ENCODE measurements around the gene AMDHD1. TPM values are rescaled to one million over a fixed set of nuclear protein-coding genes. Genes with fewer than 3 reads are reported as not detected.
A peak's percentile ranks its signal among the peaks of the same experiment; 100 is the strongest.

The AMDHD1 gene
- total RNA-seq, 1 donor = 0.63 TPM

DNA sequence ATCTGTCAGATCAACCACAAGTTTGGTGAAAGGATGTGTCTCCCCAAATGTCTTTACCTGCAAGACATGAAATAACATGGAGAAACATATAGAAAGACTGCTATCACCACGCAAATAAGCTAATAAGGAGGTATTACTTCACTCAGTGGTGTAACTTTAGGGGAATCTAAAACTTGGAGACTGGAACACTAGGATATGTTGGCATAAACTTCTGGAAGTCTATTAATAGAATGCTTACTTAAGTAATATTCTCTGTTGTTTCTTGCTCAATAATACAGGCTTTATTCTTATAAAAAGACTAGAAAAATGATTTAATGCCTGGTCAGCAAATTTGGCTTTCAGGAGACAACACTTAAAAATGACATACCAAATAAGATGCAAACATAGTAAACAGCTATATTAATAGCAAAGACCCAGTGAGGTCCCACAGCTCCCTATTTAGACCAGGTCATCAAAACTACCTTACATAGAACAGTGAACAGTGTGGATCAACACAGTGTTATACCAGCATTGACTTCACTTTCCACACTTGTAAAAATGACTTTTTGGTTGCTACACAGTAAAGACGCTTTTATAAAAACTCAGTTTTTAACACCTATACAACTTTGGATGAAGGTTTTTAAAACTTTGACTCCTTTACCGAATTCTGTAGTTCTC, 71.9 kb downstream of the AMDHD1 start:
- no peak overlapping the region for H3K4me3 ChIP-seq (ENCODE audit: low read depth, low read length)
- TF ChIP-seq, protein P1, sequence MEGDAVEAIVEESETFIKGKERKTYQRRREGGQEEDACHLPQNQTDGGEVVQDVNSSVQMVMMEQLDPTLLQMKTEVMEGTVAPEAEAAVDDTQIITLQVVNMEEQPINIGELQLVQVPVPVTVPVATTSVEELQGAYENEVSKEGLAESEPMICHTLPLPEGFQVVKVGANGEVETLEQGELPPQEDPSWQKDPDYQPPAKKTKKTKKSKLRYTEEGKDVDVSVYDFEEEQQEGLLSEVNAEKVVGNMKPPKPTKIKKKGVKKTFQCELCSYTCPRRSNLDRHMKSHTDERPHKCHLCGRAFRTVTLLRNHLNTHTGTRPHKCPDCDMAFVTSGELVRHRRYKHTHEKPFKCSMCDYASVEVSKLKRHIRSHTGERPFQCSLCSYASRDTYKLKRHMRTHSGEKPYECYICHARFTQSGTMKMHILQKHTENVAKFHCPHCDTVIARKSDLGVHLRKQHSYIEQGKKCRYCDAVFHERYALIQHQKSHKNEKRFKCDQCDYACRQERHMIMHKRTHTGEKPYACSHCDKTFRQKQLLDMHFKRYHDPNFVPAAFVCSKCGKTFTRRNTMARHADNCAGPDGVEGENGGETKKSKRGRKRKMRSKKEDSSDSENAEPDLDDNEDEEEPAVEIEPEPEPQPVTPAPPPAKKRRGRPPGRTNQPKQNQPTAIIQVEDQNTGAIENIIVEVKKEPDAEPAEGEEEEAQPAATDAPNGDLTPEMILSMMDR (IDR thresholded peaks at IDR 0.05; ENCODE audit: insufficient read depth, low read length) = no peak
- peak; percentile 50 for DNase-seq (ENCODE audit: low read depth)

DNA sequence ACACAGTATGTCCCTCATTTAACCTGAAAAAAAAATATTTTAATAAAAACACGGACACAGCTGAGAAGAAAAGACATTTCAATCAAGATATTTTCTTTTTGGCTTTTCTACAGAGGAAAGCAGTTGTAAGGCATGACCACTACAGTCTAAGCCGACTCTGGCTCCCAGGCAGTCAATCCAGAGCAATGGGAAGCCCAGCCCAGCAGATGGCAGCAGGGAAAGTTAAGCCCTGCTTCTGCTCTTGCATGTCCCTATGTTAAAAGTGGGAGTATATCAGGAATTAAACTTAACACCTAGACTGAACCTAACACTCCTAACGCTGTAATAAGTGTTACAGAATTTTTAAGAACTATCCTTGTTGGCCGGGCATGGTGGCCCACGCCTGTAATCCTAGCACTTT, 72.5 kb downstream of the AMDHD1 start:
- TF ChIP-seq, protein P1 (IDR thresholded peaks at IDR 0.05; ENCODE audit: insufficient read depth, low read length) = peak; percentile 39
- no peak overlapping the region for H3K4me3 ChIP-seq (ENCODE audit: low read depth, low read length)
- peak; percentile 27 for DNase-seq (ENCODE audit: low read depth)

Other genes with a start within 250 kb of the AMDHD1 start
- gene NTN4, start 152.6 kb upstream of the AMDHD1 start, total RNA-seq (ENCODE audit: low replicate concordance) = 8.7 and 71.8 TPM in 2 replicates
- 15.0 and 22.4 TPM in 2 replicates for gene SNRPF, start 84.4 kb upstream of the AMDHD1 start, total RNA-seq (ENCODE audit: low replicate concordance)
- not detected in 2 replicates for gene CCDC38, start 717 bp upstream of the AMDHD1 start, total RNA-seq (ENCODE audit: low replicate concordance)
- gene HAL, start 53.0 kb downstream of the AMDHD1 start, total RNA-seq (ENCODE audit: low replicate concordance) = 0.09 and 2.2 TPM in 2 replicates
- 68.1 and 88.2 TPM in 2 replicates for gene LTA4H, start 92.3 kb downstream of the AMDHD1 start, total RNA-seq (ENCODE audit: low replicate concordance)

Data from fibroblast of the aortic adventitia (primary cell).